Activated CD4-positive, alpha-beta T cell treated with anti-CD3 and anti-CD28 coated beads, Interleukin-2, amount 50 U/mL, for 24 hours (primary cell): ENCODE measurements around the gene KATNB1.
"Not testable (repeated sequence)": the region's sequence is repeated elsewhere in the genome, so short reads cannot be mapped to it uniquely, and the experiment has no call there.

ENCODE experiments used
- DNase-seq, 2 donors: peaks; one replicate each; pipeline ENCODE4 v3.0.0-alpha.2; 2020; ENCODE audit warnings: low read depth in 1 of 2, low spot score in 1 of 2

Gene KATNB1

GRCh38 chr16:57771141-57771785, 35.7 kb downstream of the KATNB1 start:
- no peak for DNase-seq

DNA sequence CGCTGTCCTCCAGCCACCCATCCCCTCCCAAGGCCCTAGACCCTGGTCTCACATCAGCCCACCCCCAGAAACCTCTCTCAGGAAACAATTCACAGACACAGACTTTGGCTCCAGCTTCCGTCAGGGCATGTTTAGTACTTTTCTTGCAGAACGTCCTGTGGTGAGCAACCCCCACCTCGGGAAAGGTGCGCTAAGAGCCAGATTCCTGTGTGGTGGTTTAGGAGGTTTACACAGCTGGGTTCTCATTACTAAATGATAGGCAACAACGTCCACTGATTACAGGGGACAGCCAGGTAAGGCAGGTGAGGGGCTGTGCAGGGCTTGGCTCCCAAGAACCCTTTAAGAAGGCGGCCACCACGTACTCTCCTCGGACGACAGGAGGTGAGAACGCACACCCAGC, 37.4 kb downstream of the KATNB1 start:
- no peak for DNase-seq

GRCh38 chr16:57773655-57774295, 38.2 kb downstream of the KATNB1 start:
- no peak for DNase-seq

GRCh38 chr16:57774705-57775285, 39.2 kb downstream of the KATNB1 start:
- no peak for DNase-seq

DNA sequence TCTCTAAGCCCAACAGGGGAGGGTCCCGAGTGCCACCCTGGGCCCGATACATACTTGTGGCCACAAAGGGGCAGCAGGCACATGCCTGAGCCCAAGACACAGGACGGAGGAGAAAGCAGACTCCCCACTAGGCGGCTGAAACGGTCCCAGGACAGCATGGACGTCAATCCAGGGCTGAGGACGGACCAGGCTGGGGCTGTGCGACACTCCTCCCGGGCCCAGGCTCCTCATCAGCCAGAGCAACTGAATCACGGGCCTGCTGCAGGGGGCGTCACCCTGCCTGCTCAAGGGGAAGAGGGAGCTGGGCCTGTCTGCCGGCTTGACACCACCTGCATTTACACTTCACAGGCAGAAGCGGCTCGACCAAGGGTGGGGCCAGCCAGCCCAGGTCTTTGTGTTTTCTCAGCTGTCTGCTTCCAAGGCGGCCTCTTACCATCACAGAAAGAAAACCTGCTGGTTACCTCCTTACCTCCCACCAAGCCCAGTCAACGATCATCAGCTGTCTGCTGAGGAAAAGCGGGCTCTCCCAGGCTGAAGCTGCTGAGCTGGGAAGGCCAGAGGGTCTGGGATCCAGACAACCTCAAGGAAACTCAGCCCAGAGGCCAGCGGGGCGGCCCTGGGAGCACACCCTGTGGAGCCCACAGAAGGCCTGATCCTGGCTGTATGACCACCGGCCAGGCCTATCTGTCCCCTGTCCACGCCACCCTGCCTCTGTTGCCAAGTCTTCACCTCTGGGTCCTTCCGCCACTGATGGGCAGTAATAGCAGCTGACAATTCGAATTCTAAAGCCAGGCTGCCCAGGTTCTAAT, 40.3 kb downstream of the KATNB1 start:
- no peak for DNase-seq

DNA sequence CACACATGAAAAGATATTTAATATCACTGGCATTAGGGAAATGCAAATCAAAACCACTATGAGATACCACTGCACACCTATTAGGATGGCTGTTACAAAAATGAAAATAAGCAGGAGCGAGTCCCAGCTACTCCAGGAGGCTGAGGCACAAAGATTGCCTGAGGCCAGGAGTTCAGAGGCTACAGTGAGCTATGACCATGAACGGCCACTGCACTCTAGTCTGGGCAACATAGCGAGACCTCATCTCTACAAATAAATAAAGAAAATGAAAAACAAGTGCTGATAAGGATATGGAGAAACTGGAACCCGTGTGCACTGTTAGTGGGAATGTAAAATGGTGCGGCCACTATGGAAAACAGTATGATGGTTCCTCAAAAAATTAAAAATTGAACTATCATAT, 43.1 kb downstream of the KATNB1 start:
- DNase-seq = no peak

DNA sequence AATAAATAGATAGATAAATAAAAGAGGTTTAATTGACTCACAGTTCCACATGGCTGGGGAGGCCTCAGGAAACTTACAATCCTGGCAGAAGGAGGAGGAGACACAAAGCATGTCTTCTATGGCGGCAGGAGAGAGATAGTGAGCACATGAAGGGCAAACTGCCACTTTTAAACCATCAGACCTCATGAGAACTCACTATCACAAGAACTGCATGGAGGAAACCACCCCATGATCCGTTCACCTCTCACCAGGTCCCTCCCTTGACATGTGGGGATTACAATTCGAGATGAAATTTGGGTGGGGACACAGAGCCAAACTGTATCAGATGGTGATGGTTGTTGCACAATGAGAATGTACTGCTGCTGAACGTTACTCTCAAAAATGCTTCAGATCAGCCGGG, 44.3 kb downstream of the KATNB1 start:
- not testable (repeated sequence) for DNase-seq

GRCh38 chr16:57781349-57781740, 45.8 kb downstream of the KATNB1 start:
- no peak for DNase-seq

DNA sequence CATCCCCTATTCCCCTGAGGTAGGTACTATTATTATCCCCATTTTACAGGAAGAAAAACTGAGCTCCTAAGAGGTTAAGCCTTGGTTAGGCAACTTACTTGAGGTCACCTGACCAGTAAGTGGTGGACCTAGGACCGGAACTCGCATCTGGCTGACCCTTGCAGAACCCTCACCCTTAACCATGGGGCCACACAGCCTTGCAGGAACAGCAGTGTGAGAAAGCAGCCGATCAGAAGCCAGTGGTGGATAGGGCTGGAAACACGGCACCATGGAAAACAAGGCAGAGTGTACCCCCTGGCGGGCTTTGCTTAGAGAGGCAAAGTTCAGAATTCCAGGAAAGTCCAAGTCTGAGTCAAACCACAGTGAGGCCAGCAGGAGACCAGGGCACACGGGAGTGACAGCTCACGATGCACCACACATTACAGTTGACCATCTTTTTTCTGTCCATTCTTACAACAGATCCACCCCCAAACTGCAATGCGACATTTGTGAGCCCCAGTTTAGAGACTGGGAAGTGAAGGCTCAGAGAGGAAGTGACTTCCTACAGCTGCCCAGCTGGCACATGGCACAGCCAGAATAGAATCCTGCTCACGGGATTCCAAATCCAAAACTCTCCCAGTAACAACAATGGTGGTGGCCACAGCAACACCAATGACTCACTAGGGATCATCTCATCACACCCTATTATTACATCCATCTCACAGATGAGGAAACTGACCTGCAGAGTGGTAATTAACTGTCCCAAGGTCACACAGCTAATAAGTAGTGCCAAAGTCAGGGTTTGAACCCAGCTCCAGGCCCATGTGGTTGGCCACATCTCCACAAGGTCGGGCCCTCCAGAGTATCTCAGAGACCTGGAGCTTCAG, 46.4 kb downstream of the KATNB1 start:
- DNase-seq = no peak

DNA sequence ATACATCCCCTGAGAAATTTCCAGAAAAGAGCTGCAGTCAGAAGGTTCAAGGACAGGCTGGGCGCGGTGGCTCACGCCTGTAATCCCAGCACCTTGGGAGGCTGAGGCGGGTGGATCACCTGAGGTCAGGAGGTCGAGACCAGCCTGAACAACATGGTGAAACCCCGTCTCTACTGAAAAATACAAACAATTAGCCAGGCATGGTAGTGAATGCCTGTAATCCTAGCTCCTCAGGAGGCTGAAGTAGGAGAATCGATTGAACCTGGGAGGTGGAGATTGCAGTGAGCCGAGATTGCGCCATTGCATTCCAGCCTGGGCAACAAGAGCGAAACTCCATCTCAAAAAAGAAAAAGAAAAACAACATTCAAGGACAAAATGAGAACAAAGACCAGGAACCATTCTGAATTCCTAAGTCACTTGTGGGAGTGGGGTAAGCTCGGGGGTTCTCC, 47.1 kb downstream of the KATNB1 start:
- not testable (repeated sequence) for DNase-seq

GRCh38 chr16:57783116-57783515, 47.5 kb downstream of the KATNB1 start:
- DNase-seq = no peak

DNA sequence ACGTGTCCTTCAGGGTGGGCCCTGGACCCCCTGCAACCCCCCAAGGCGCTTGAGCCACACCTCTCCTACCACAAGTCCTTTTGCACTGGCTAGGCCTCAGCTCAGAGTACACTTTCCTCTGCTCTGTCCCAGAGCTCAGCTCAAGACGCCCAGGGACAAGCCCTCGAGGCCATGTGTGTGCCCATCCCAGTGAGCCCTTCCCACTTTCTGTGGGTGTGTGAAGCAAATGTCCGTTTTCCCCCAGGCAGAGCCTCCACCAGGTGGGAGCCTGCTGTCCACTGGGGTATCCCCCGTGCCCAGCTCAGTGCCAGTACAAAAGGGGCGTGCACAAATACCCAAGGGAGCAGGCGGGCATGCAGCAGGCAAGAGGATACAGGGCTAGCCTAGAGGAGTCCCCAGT, 48.3 kb downstream of the KATNB1 start:
- no peak for DNase-seq

GRCh38 chr16:57784334-57784733, 48.8 kb downstream of the KATNB1 start:
- no peak for DNase-seq

- no peak for DNase-seq
Measured at GRCh38 chr16:57785385-57785784, 49.8 kb downstream of the KATNB1 start.

DNA sequence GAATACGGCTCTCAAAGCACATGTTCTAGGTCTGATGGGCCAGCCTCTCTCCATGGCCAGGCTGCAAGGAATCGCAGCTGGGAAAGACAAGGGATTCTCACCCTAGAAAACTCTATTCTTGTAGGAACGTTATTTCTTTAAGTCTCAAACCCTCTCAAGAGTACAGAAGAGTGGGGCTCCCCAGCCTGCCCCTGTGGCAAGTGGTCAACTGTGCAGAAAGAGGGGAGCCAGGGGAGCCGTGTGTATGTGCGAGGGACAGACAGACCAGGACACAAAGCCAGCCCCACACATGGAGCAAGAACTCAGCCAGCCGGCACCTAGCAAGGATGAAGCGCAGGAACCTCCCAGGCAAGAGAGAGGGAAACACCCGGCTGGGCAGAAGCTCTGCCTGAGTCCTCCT, 50.4 kb downstream of the KATNB1 start:
- DNase-seq = no peak

DNA sequence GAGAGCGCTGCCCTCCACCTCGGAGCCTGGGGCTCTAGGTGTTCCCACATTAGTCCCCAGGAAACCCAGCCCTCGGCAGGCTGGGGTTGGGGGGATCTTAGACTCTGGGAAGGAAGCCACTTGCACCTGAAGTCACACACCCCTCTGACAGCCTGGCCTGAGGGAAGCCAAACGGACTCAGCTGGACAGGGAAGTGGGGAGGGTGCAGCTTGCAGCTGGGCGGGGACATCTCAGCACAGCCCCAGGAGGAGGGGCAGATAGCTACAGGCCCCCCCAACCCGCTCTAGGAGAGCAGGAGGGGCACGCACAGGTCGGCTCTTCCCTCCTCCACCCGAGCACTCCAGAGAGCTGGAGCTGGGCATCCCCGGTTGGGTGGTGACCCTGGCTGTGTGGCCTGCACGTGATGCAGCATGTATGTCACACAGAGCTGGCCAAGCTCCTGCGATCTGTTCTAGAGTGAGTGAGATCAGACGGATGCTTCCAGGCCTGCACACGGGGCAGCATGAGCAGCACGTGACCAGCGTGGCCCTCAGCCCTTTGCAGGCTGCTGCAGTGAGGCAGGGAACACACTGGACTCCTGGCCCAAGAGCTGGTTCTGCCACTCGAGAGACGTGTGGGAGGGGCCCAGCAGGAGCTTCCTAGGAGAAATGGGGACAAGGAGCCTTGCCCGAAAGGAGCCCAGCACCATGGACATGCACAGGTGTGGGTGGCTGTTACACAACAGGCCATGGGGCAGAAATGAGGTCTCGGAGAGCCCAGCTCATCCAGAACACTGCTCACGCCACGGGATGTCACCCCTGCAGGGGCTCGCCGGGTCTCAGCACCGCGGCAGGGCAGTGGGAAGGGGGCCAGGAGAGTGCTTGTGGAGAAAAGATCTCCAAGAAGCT, 51.3 kb downstream of the KATNB1 start:
- no peak for DNase-seq

DNA sequence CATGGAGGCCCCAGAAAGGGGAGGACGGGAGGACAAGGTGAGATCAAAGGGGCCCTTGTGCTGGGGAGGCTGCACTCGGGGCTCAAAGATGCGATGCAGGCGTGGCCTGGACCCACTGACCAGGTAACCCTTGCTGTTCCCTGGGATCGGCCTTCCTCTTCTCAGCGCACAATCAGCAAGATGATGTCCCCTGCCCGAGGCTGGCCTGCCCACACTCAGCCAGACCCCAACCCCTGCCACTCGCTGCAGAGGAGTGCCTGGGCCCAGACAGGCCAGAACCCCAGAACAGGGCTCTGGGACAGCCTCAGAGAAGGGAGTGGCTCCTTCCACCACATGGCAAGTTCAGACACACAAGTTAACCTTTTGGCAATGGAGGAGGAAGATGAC, 51.9 kb downstream of the KATNB1 start:
- DNase-seq = no peak

DNA sequence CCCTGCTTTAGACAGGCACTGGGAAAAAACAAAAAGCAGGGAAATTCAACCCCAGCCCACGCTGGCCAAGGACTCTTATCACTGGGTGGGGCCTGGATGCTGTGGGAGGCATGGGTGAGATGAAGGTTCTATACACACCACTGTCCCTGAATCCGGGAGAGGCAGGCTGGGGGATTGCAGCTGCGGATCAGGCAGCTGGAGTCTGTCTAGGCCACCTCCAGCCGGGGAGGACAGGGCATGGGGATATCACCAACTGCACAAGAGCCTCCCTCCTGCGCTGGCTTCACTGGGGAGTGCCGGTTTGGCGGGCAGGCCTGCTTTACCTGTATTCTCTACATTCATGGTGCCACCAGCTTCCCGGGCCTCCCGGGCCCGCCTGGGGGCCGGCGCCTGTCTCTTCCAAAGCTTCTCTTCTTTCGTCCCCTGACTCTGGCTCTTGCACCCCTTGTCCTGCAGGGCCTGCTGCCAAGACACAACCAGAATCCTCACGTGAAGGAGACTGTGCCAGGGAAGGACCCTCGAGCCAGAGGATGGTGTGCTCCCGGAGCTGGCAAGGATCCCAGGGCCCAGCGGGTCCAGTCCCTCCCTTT, 52.8 kb downstream of the KATNB1 start:
- no peak for DNase-seq

DNA sequence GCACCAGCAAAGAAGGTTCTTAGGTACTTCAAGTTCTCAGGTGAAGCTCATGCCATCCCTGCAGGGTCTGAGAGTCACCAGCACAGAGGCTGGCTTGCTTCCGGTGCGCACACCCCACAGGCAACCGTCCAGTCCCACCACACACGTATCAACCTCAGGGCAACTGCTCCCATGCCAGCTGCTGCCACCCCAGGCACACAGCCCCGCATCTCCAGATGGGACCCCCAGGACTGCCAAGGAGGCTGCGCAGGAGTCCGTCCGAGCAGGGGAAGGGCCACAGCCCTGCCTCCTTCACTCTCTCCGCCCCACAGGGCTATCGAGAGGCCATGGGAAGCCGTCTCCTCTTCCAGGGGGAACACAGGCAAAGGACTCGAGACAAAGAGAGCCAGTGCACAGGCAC, 53.4 kb downstream of the KATNB1 start:
- no peak for DNase-seq
